DMS 273 (cell line): ENCODE results near the gene TBC1D9.

Source experiments
- DNase-seq: peaks from one replicate; lab custom pipeline; 2025; ENCODE audit not compliant: unreplicated experiment; lab: John Stamatoyannopoulos, UW

The TBC1D9 gene

GRCh38 chr4:140725556-140725955, 30.6 kb downstream of the TBC1D9 start:
- DNase-seq, result no peak

GRCh38 chr4:140724760-140725159, 31.4 kb downstream of the TBC1D9 start:
- DNase-seq, result no peak

DNA sequence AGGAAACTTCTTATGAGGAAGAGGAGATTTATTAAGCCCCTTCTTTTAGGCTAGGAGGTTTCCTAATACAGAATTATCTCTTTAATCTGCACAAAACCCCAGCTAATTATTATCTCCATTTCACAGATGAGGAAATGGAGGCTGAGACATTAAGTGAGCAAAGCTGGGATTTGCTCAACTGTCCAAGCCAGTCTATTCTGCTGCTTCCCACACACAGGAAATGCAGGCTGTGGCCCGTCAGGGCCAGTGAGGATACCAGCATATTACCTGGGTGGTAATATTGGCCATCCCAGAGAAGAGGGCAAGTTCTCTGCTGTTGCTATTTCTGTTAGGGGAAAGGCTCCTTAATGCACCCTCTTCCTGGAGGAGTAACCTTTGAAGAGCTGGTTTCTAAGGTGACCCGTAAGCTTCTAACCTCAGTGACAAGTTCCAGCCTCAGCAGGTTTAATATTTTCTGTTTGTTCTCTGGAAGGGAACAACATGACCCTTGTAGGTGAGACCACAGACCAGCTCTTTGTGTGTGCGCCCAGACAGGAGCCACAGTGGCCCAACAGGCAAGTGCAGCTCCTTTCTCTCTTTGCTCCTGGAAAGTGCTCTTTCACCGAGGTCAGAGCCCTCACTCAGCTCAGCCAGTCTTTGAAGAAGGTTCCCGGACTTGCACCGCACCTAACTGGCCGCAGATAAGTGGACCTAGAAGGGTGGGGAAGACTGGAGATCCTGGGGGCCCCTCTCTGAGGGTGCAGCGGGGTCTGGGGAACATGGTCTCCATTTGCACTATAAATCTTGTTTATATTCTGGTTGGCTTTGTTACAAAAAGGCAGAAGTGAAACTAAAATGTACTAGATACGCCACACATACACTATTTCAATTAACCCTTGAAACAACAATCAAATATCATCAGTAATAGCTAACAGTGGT, 35.5 kb downstream of the TBC1D9 start:
- no peak for DNase-seq

DNA sequence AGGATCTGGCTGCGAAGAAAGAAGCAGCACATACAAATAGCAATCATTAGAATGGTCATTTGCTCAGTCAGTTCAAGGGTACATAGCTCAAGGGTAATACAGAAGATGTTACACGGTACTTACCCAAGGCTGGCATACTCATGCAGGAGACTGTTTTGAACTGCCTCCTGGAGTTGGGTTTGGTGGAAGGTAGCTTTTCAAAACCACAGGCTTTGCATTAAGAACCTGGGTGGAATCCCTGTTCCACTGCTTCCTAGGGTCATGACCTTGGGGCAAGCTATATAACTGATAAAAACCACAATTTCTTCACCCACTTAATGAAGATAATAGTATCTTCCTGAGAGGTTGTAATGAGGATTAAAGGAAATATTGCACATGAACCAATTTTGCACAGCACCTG, 36.5 kb downstream of the TBC1D9 start:
- no peak for DNase-seq

DNA sequence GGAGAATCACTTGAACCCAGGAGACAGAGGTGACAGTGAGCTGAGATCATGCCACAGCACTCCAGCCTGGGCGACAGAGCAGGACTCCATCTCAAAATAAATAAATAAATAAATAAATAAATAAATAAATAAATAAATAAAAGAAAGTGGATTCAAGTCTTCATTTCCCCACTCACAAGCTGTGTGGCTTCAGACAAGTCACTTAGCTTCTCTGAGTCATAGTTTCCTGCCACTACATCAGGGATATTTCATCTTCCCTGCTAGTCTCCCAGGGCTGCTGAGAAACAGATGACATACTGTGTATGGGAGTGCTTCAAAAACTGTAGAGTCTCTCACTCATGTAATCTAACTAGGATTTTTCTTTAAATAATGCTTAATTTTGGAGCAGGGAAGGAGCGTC, 37.2 kb downstream of the TBC1D9 start:
- no peak for DNase-seq

- DNase-seq, result no peak
These were observed 37.8 kb downstream of the TBC1D9 start for GRCh38 chr4:140718241-140718952.

GRCh38 chr4:140717313-140717712, 38.9 kb downstream of the TBC1D9 start:
- DNase-seq, result no peak

GRCh38 chr4:140715119-140715518, 41.1 kb downstream of the TBC1D9 start:
- no peak for DNase-seq

DNA sequence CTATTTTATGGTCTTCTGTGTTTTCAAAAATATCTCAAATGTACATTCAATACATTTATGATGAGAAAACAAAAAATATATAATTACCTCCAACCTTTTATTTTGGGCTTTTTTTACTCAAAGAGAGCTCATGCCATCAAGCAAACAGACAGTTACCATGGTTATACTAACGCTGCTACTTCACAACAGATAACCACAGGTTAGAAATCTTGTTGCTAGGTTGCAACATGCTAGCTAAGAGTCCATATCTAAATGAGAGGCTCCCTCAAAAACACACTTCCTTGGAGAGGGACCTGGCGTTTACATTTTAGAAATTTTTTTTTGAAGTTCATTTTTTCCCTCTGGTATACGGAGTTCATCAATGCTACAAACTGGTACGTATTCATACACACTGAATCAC, 44.3 kb downstream of the TBC1D9 start:
- DNase-seq, result no peak

DNA sequence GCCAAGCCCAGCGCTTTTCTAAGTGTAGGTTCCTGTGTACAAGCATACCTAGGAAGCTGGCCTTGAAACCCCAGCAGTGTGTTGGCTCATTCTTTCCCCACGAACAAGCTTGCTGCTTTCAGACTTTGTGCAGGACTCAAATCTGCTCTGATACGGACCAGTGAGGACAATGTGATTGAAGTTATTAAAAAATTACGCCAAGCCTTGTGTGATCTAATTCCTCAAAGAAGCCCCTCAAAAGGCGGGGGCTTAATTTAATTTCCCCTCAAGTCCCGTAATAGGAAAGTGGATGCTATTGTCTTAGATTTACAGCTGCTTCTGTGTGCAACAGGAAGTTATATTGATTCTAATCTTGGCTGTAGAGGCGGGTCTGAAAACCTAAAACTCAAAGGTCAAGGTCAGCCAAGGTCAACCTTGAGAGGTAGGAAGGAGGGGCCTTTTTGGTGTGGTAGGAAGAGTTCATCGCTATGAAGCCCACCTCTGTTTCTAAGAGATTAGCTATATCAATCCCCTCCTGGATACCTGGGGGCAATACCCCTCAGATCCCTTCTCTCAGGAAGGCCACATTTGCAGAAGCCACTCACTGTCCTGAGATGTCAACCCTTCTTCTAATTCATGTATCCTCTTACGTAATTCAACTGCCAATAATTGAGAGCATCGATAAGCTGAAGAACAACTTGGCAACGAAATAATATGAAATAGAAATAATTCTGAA, 45.1 kb downstream of the TBC1D9 start:
- no peak for DNase-seq

DNA sequence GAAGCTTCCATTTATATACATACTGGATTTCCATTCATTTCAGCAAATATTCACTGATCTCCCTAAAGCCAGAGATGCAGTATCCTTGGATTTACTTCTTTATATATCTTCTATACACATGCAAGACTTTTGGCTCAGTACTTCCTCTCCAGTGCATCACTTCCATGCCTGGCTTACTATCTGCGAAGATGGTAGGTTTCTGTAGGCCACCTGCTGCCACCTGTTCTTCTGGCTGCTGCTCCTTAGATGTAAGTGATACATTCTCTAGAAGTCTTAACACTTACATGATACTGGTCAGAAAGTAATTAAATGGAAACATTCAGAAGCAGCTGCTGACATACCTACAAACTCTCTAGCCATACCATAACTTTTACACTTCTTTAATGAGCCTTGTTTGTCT, 48.9 kb downstream of the TBC1D9 start:
- no peak for DNase-seq

GRCh38 chr4:140706665-140707064, 49.5 kb downstream of the TBC1D9 start:
- DNase-seq, result no peak

DNA sequence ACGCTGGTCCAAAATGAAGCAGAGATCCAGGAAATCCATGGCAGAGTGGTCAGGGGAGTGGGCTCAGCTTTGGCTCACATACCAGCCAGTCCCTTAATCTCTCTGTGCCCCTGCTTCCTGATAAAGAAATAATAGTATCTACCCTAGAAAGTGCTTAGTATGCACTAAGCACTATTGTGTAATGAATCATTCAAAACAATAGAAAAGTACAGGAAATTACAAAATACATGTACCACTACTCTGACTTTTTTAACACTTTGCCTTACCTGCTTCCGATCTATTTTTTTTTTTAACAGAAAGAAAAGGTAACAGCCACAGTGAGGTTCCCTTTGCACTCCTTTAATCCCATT, 49.9 kb downstream of the TBC1D9 start:
- no peak for DNase-seq

GRCh38 chr4:140705625-140706275, 50.4 kb downstream of the TBC1D9 start:
- DNase-seq, result no peak

DNA sequence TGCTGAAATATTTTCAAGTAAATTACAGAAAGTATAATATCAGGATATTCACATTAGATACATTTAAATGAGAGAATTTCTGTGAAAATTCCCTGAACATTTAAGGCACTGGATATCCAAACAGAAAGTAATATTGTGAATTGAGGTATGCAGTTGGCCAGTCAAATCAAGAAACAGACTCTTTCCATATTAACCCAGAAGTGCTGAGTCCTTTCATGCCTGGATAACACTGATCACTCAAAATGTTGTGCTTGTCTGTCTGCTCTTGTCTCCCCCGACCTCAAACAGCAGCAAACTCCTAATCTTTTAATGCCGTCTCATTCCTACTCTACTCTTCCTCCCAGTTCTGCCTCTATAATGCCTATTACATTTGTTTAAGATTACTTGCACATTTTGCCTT, 51.2 kb downstream of the TBC1D9 start:
- no peak for DNase-seq

DNA sequence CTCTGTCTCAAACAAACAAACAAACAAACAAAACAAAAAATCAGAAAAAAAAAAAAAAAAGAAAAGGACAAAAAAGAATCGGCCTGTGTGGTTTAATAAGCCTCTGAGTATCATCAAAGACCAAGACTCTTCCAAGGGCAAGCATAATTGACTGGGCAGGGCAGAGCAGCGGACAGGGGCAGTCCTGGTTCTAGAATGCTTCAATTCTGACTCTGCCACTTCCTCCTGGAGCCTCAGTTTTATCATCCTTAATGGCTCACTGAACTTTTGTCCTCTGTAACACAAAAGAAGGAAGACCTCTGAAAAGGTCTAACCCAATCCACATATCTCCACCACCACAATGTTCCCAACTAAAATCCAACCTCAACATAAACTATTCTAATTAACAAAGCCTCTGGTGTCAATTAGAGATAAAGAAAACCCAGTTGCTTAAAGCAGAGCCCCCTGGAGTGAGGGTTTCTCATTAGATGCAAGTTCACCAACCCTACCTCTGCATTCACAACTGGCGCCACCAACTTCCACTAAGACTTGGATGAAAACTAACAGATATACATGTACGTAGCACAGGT, 51.7 kb downstream of the TBC1D9 start:
- DNase-seq, result no peak

DNA sequence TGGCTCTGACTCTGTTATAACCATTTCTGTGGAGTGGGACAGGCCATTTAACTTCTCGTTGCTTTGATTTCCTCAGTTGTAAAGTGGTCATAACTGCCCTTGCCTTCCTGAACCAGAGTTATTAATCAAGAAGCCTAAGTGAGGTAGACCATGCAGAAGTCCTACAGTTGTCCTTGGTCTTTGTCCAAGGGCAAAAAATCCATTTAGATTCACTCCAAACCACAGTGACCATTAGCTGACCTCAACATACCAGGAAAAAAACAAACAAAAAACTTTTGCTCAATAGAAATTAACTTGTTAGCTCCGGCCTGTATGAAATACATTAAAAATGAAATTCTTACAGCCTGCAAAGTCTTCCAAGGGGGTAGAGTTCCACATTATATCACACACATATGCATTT, 52.7 kb downstream of the TBC1D9 start:
- DNase-seq, result no peak

DNA sequence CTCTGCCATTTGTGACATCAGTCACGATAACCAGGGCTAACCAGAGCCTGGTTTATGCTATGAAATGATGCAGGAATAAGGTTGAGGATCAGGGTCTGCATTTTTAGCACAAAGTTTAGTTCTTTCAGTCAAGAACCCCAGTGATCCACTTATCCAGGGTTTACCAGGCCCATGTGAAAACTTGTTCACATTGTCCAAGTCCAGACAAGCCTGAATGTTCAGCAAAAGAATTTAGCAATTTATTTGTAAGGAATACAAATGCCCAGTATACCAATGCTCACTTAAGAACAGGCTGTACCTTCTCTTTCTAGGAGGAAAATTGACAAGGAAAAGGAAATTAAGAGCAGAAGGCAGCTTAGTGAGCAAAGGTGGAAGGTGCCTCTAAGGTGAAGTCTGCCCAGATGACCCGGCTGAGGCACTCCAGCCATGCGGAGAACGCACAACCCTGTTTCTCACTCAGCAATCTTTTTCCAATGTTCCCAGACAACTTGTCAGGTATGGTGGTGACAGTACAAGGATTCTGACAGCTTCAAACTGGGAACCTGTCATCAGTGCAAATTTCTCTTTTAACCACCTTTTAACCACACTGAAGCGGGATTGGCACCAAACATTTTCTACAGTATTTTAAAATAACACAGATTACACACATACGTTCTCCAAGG, 54.0 kb downstream of the TBC1D9 start:
- DNase-seq, result no peak

GRCh38 chr4:140701071-140701470, 55.1 kb downstream of the TBC1D9 start:
- DNase-seq, result no peak
